SKM-1 treated with dmso at 0.1 percent for 144 hours (cell line): Measurements from ENCODE around the gene TMEM229A.
"Not testable (repeated sequence)": the region's sequence is repeated elsewhere in the genome, so short reads cannot be mapped to it uniquely, and the experiment has no call there.

Experiments used
- DNase-seq: peaks from one replicate; lab custom pipeline; 2025; ENCODE audit not compliant: unreplicated experiment; lab: John Stamatoyannopoulos, UW

The TMEM229A gene

GRCh38 chr7:124033095-124033806 lies 384 bp upstream of the TMEM229A start:
- no peak for DNase-seq

GRCh38 chr7:124031919-124032318 lies 948 bp downstream of the TMEM229A start:
- DNase-seq, result no peak

- DNase-seq, result no peak
These were observed 1.5 kb downstream of the TMEM229A start for GRCh38 chr7:124031406-124031805.

GRCh38 chr7:124030964-124031363 lies 1.9 kb downstream of the TMEM229A start:
- DNase-seq, result no peak

- DNase-seq, result no peak
These were observed 3.3 kb downstream of the TMEM229A start for GRCh38 chr7:124029396-124030188.

GRCh38 chr7:124027236-124027635 lies 5.6 kb downstream of the TMEM229A start:
- no peak for DNase-seq

- DNase-seq, result not testable (repeated sequence)
These were observed 8.5 kb downstream of the TMEM229A start for GRCh38 chr7:124024329-124024728.

GRCh38 chr7:124022551-124022950 lies 10.3 kb downstream of the TMEM229A start:
- DNase-seq, result no peak

- no peak for DNase-seq
These were observed 12.8 kb downstream of the TMEM229A start for GRCh38 chr7:124020060-124020459.

GRCh38 chr7:124013306-124013705 lies 19.6 kb downstream of the TMEM229A start:
- no peak for DNase-seq

GRCh38 chr7:124012864-124013263 lies 20.0 kb downstream of the TMEM229A start:
- DNase-seq, result no peak

GRCh38 chr7:124009321-124009720 lies 23.5 kb downstream of the TMEM229A start:
- no peak for DNase-seq

GRCh38 chr7:124008296-124008695 lies 24.6 kb downstream of the TMEM229A start:
- DNase-seq, result not testable (repeated sequence)

GRCh38 chr7:123999703-124000102 lies 33.2 kb downstream of the TMEM229A start:
- no peak for DNase-seq

GRCh38 chr7:123998921-123999320 lies 33.9 kb downstream of the TMEM229A start:
- peak; percentile 67 for DNase-seq

- no peak for DNase-seq
These were observed 36.6 kb downstream of the TMEM229A start for GRCh38 chr7:123996327-123996625.

GRCh38 chr7:123995617-123996326 lies 37.1 kb downstream of the TMEM229A start:
- peak; percentile 2 for DNase-seq

GRCh38 chr7:123994449-123994848 lies 38.4 kb downstream of the TMEM229A start:
- no peak for DNase-seq

GRCh38 chr7:123993996-123994395 lies 38.9 kb downstream of the TMEM229A start:
- no peak for DNase-seq

- DNase-seq, result no peak
These were observed 39.9 kb downstream of the TMEM229A start for GRCh38 chr7:123992913-123993518.

GRCh38 chr7:123987445-123987844 lies 45.4 kb downstream of the TMEM229A start:
- no peak for DNase-seq
